Activated CD4-positive, alpha-beta T cell treated with anti-CD3 and anti-CD28 coated beads for 1 hour (primary cell): ENCODE results near the gene ATMIN.
A peak's percentile ranks its signal among the peaks of the same experiment; 100 is the strongest.

Source experiments
- DNase-seq: peaks from one replicate; pipeline ENCODE4 v3.0.0-alpha.2; 2020

Gene ATMIN

GRCh38 chr16:81006211-81006812, 29.3 kb upstream of the ATMIN start:
- DNase-seq, result peak; percentile 50

GRCh38 chr16:81006813-81007695, 28.6 kb upstream of the ATMIN start, which contains the start of the genes CENPN and CMC2:
TSS of gene CENPN (plus strand) at chr16:81007214. CDS start at chr16:81011940, 4,726 bp downstream.
TSS of gene CMC2 (minus strand) at chr16:81006885. CDS start at chr16:80997394, 9,491 bp downstream.
- peak; percentile 97 for DNase-seq

GRCh38 chr16:81008505-81008789, 27.2 kb upstream of the ATMIN start:
- no peak for DNase-seq

- DNase-seq, result no peak
Observed at GRCh38 chr16:81012974-81013373, 22.7 kb upstream of the ATMIN start.

- no peak for DNase-seq
Observed at GRCh38 chr16:81014672-81015071, 21.0 kb upstream of the ATMIN start.

- DNase-seq, result no peak
Observed at GRCh38 chr16:81018496-81018895, 17.1 kb upstream of the ATMIN start.

GRCh38 chr16:81026429-81026828, 9.2 kb upstream of the ATMIN start:
- no peak for DNase-seq

- DNase-seq, result no peak
Observed at GRCh38 chr16:81029930-81030604, 5.6 kb upstream of the ATMIN start.

- no peak for DNase-seq
Observed at GRCh38 chr16:81035975-81036750, 521 bp downstream of the ATMIN start.

GRCh38 chr16:81036751-81037350, 1.2 kb downstream of the ATMIN start:
- DNase-seq, result no peak

GRCh38 chr16:81040131-81040530, 4.5 kb downstream of the ATMIN start:
- no peak for DNase-seq

GRCh38 chr16:81040842-81041241, 5.2 kb downstream of the ATMIN start:
- DNase-seq, result no peak

- no peak for DNase-seq
Observed at GRCh38 chr16:81041696-81042095, 6.1 kb downstream of the ATMIN start.

GRCh38 chr16:81042821-81043220, 7.2 kb downstream of the ATMIN start:
- no peak for DNase-seq

- DNase-seq, result no peak
Observed at GRCh38 chr16:81053761-81054160, 18.1 kb downstream of the ATMIN start.

- DNase-seq, result no peak
Observed at GRCh38 chr16:81060576-81061306, 25.1 kb downstream of the ATMIN start.

- DNase-seq, result no peak
Observed at GRCh38 chr16:81061307-81061640, 25.6 kb downstream of the ATMIN start.

GRCh38 chr16:81061871-81062608, 26.4 kb downstream of the ATMIN start:
- DNase-seq, result no peak

GRCh38 chr16:81066681-81067080, 31.0 kb downstream of the ATMIN start:
- no peak for DNase-seq

GRCh38 chr16:81067166-81067565, 31.5 kb downstream of the ATMIN start:
- DNase-seq, result no peak

GRCh38 chr16:81069063-81069462, 33.4 kb downstream of the ATMIN start:
- DNase-seq, result no peak
